Activated T-cell treated with anti-CD3 and anti-CD28 coated beads for 4 hours (primary cell): ENCODE data around the gene IAH1.

Experiments
- DNase-seq: peaks from one replicate; pipeline ENCODE4 v3.0.0-alpha.2; 2020

Gene IAH1

DNA sequence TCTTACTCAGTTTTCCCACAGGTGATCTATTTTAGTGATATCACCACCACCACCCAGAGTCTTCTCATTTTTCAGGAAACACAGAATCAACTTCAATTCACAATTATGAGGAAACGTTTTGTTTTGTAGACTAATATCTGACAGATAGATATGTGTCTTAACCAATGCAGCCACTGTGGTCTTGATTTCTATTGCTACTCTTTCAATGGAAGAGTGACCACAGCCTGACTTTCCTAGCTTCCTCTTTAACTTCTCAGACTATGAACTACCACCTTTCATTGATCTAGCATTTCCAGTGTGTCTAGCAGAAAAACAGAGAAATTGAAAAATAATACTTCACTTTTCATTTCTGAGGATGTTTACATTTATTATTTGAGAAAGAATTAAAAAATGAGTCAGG, 60.8 kb downstream of the IAH1 start:
- DNase-seq, result no peak

GRCh38 chr2:9536504-9536903, 62.2 kb downstream of the IAH1 start:
- no peak for DNase-seq

- no peak for DNase-seq
Measured at GRCh38 chr2:9538000-9538507, 63.7 kb downstream of the IAH1 start.
